ENCODE data around the gene NID1. TPM values are rescaled to one million over a fixed set of nuclear protein-coding genes. Genes with fewer than 3 reads are reported as not detected.
"Not testable (repeated sequence)": the region's sequence is repeated elsewhere in the genome, so short reads cannot be mapped to it uniquely, and the experiment has no call there.

NID1 gene
- total RNA-seq, 1 donor from 2014 or later, result 107 TPM

DNA sequence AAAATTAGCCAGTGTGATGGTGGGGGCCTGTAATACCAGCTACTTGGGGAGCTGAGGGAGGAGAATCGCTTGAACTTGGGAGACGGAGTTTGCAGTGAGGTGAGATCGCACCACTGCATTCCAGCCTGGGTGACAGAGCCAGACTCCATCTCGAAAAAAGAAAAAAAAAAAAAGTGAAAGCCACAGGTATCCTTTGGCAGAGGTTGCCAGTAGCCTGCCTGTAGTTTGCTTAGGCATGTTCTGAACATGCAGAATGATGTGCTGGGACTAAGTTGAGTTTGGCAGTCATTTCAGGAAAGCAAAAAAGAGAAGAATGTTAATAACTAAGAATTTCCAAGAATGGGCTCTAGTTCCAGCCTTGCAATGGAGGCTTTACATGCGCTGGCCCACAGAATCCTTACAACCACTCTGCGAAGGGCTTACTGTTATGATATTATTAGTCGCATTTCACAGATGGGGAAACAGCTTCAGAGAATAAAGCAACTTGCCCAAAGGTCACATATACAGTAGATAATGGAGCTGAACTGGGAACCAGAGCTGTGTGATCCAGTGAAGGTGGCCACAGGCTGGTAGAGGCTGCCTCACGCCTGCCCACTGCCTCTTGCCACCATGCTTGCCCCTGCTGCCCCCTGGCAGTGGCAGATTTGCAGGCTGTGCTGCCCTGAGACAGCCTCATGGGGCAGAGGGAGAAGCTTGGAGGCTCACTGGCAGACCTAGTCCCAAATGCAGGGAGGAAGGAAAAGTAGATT lies 131.7 kb downstream of the NID1 start:
- Histone ChIP-seq H3K9me3 (ENCODE audit: control insufficient read depth in 3 of 3, low read length in 3 of 3) (no peaks in the 10 kb centered on the region), H3K4me3 (ENCODE audit: low read length in 3 of 3) (no peak overlapping the region), H3K36me3 (ENCODE audit: control insufficient read depth in 3 of 3, insufficient read depth in 3 of 3, low read length in 3 of 3) (no peaks in the 10 kb centered on the region), H3K27ac (ENCODE audit: low read depth, low read length) (no peak overlapping the region), H3K9ac (ENCODE audit: low read depth in 1 of 3, low read length in 3 of 3) (no peak overlapping the region), H3K4me1 (ENCODE audit: control insufficient read depth in 3 of 3, insufficient read depth in 3 of 3, low read length in 3 of 3) (peaks cover 0 to 5% (median 4%) of the 10 kb centered on the region in 3 donors), H3K27me3 (ENCODE audit: control insufficient read depth in 3 of 3, insufficient read depth in 3 of 3, low read length in 3 of 3) (no peaks in the 10 kb centered on the region)

GRCh38 chr1:235932090-235932510 lies 132.8 kb downstream of the NID1 start:
- no peaks in the 10 kb centered on the region for H3K9me3 ChIP-seq (ENCODE audit: control insufficient read depth in 3 of 3, low read length in 3 of 3)
- H3K27ac ChIP-seq (ENCODE audit: low read depth, low read length), result no peak overlapping the region
- peaks cover 0 to 5% (median 4%) of the 10 kb centered on the region in 3 donors for H3K4me1 ChIP-seq (ENCODE audit: control insufficient read depth in 3 of 3, insufficient read depth in 3 of 3, low read length in 3 of 3)
- no peak overlapping the region for H3K4me3 ChIP-seq (ENCODE audit: low read length in 3 of 3)
- no peaks in the 10 kb centered on the region for H3K36me3 ChIP-seq (ENCODE audit: control insufficient read depth in 3 of 3, insufficient read depth in 3 of 3, low read length in 3 of 3)
- peak overlapping the region in 1 of 3 donors; percentile 30 for H3K9ac ChIP-seq (ENCODE audit: low read depth in 1 of 3, low read length in 3 of 3)
- H3K27me3 ChIP-seq (ENCODE audit: control insufficient read depth in 3 of 3, insufficient read depth in 3 of 3, low read length in 3 of 3), result no peaks in the 10 kb centered on the region

DNA sequence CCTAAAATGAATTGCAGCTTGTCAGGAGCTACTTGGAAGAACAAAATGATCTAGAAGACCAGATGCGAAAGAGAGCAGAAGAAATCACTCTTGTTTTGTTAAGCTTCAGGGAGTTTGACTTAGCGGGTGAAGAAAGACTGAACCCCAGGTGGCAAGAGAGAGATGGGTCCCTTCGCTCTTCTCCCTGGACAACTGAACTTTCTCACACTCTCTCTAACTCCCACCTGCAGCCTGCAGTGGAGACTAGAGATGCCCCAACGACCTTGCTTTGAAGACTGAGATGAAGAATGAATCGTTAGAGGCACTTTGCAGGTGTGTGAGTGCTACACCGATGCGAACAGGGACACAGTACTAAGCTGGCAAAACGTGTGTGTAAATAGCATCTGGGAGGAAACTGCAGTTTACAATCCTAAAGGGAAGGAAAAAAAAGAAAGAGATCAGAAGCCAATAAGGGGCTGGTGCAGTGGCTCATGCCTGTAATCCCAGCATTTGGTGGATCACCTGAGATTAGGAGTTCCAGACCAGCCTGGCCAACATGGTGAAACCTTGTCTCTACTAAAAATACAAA lies 133.6 kb downstream of the NID1 start:
- Histone ChIP-seq H3K4me3 (ENCODE audit: low read length in 3 of 3) (no peak overlapping the region), H3K4me1 (ENCODE audit: control insufficient read depth in 3 of 3, insufficient read depth in 3 of 3, low read length in 3 of 3) (peaks cover 0 to 5% (median 4%) of the 10 kb centered on the region in 3 donors), H3K9me3 (ENCODE audit: control insufficient read depth in 3 of 3, low read length in 3 of 3) (no peaks in the 10 kb centered on the region), H3K27ac (ENCODE audit: low read depth, low read length) (no peak overlapping the region), H3K36me3 (ENCODE audit: control insufficient read depth in 3 of 3, insufficient read depth in 3 of 3, low read length in 3 of 3) (no peaks in the 10 kb centered on the region), H3K27me3 (ENCODE audit: control insufficient read depth in 3 of 3, insufficient read depth in 3 of 3, low read length in 3 of 3) (no peaks in the 10 kb centered on the region), H3K9ac (ENCODE audit: low read depth in 1 of 3, low read length in 3 of 3) (no peak overlapping the region)

DNA sequence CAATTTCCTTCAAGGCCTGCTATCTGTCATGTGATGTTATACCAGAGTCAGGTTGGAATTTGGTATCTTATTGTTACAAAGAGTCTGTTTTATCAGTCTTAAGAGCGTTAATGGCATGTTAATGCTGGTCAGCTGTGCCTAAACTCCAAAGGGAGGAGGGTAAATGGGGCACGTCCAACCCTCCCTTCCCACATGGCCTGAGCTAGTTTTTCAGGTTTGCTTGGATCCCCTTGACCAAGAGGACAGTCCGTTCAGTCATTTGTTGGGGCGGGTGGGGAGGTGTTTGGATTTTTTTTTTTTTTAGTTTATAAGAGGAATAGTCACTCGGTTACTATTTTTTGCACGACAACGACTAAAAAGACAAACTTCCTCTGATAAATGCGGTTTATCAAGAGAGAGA lies 134.3 kb downstream of the NID1 start:
- Histone ChIP-seq H3K4me3 (ENCODE audit: low read length in 3 of 3) (no peak overlapping the region), H3K27me3 (ENCODE audit: control insufficient read depth in 3 of 3, insufficient read depth in 3 of 3, low read length in 3 of 3) (no peaks in the 10 kb centered on the region), H3K27ac (ENCODE audit: low read depth, low read length) (no peak overlapping the region), H3K4me1 (ENCODE audit: control insufficient read depth in 3 of 3, insufficient read depth in 3 of 3, low read length in 3 of 3) (peaks cover 0 to 4% (median 3%) of the 10 kb centered on the region in 3 donors), H3K9me3 (ENCODE audit: control insufficient read depth in 3 of 3, low read length in 3 of 3) (no peaks in the 10 kb centered on the region), H3K9ac (ENCODE audit: low read depth in 1 of 3, low read length in 3 of 3) (no peak overlapping the region), H3K36me3 (ENCODE audit: control insufficient read depth in 3 of 3, insufficient read depth in 3 of 3, low read length in 3 of 3) (no peaks in the 10 kb centered on the region)

DNA sequence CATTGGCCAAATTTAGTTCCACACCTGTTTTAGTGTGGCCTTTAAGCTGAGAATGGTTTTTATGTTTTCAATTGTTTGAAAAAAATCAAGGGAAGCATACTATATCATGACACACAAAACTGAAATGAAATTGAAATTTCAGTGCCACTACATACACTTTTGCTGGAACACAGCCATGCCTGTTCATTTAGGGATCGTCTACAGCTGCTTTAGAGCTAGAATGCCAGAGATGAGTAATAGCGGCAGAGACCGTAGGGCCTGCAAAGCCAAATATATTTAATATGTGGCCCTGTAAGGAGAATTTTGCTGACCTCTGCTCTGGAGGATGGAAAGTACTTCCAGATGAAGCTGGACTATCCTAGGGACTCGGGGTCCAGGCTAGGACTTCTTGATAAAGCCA lies 135.7 kb downstream of the NID1 start:
- Histone ChIP-seq H3K4me3 (ENCODE audit: low read length in 3 of 3) (no peak overlapping the region), H3K9ac (ENCODE audit: low read depth in 1 of 3, low read length in 3 of 3) (no peak overlapping the region), H3K36me3 (ENCODE audit: control insufficient read depth in 3 of 3, insufficient read depth in 3 of 3, low read length in 3 of 3) (no peaks in the 10 kb centered on the region), H3K27me3 (ENCODE audit: control insufficient read depth in 3 of 3, insufficient read depth in 3 of 3, low read length in 3 of 3) (no peaks in the 10 kb centered on the region), H3K4me1 (ENCODE audit: control insufficient read depth in 3 of 3, insufficient read depth in 3 of 3, low read length in 3 of 3) (peaks cover 0 to 4% (median 3%) of the 10 kb centered on the region in 3 donors), H3K27ac (ENCODE audit: low read depth, low read length) (no peak overlapping the region), H3K9me3 (ENCODE audit: control insufficient read depth in 3 of 3, low read length in 3 of 3) (no peaks in the 10 kb centered on the region)

GRCh38 chr1:235928197-235928596 lies 136.7 kb downstream of the NID1 start:
- Histone ChIP-seq H3K27me3 (ENCODE audit: control insufficient read depth in 3 of 3, insufficient read depth in 3 of 3, low read length in 3 of 3) (no peaks in the 10 kb centered on the region), H3K9me3 (ENCODE audit: control insufficient read depth in 3 of 3, low read length in 3 of 3) (no peaks in the 10 kb centered on the region), H3K4me1 (ENCODE audit: control insufficient read depth in 3 of 3, insufficient read depth in 3 of 3, low read length in 3 of 3) (peaks cover 0 to under 1% (median 0%) of the 10 kb centered on the region in 3 donors), H3K36me3 (ENCODE audit: control insufficient read depth in 3 of 3, insufficient read depth in 3 of 3, low read length in 3 of 3) (no peaks in the 10 kb centered on the region), H3K4me3 (ENCODE audit: low read length in 3 of 3) (no peak overlapping the region), H3K27ac (ENCODE audit: low read depth, low read length) (no peak overlapping the region), H3K9ac (ENCODE audit: low read depth in 1 of 3, low read length in 3 of 3) (no peak overlapping the region)

DNA sequence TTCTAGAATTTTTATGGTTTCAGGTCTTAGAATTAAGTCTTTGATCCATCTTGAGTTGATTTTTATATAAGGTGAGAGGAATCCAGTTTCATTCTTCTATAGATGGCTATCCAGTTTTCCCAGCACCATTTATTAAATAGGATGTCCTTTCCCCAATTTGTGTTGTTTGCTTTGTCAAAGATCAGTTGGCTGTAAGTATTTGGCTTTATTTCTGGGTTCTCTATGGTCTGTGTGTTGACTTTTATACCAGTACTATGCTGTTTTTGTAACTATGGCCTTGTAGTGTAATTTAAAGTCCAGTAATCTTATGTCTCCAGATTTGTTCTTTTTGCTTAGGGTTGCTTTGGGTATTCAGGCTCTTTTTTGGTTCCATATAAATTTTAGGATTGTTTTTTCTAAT lies 137.3 kb downstream of the NID1 start:
- not testable (repeated sequence) for H3K9me3 ChIP-seq (ENCODE audit: control insufficient read depth in 3 of 3, low read length in 3 of 3); H3K36me3 ChIP-seq (ENCODE audit: control insufficient read depth in 3 of 3, insufficient read depth in 3 of 3, low read length in 3 of 3); H3K4me3 ChIP-seq (ENCODE audit: low read length in 3 of 3); H3K27me3 ChIP-seq (ENCODE audit: control insufficient read depth in 3 of 3, insufficient read depth in 3 of 3, low read length in 3 of 3); H3K27ac ChIP-seq (ENCODE audit: low read depth, low read length); H3K4me1 ChIP-seq (ENCODE audit: control insufficient read depth in 3 of 3, insufficient read depth in 3 of 3, low read length in 3 of 3); H3K9ac ChIP-seq (ENCODE audit: low read depth in 1 of 3, low read length in 3 of 3)

Small RNA genes within 50 kb of the gene (small RNA-seq; reads per million reads assigned to genes)
- gene RF00019, result not detected

Other genes with a start within 250 kb of the NID1 start
- 24.5 TPM for gene LYST, start 198.2 kb downstream of the NID1 start, total RNA-seq
- gene GPR137B, start 77.4 kb upstream of the NID1 start, total RNA-seq, result 8.9 TPM
- 4.2 TPM for gene ERO1B, start 216.9 kb upstream of the NID1 start, total RNA-seq